ENCODE data around the gene CDK5RAP2.
"Not testable (repeated sequence)": the region's sequence is repeated elsewhere in the genome, so short reads cannot be mapped to it uniquely, and the experiment has no call there.

CDK5RAP2 gene

GRCh38 chr9:120496438-120496837 lies 83.5 kb downstream of the CDK5RAP2 start:
- H3K9ac ChIP-seq (ENCODE audit: low read depth, low read length); H3K36me3 ChIP-seq (ENCODE audit: insufficient read depth, low read length); H3K9me3 ChIP-seq (ENCODE audit: control insufficient read depth, insufficient read depth, low read length); H3K4me1 ChIP-seq (ENCODE audit: insufficient read depth, low read length): not testable (repeated sequence)

GRCh38 chr9:120490888-120491595 lies 88.9 kb downstream of the CDK5RAP2 start:
- no peak overlapping the region for H3K9ac ChIP-seq (ENCODE audit: low read depth, low read length)
- H3K36me3 ChIP-seq (ENCODE audit: insufficient read depth, low read length): no peaks in the 10 kb centered on the region
- H3K9me3 ChIP-seq (ENCODE audit: control insufficient read depth, insufficient read depth, low read length): no peaks in the 10 kb centered on the region; the same call in 1 of the 2 replicates
- no peaks in the 10 kb centered on the region; the same call in 1 of the 2 replicates for H3K4me1 ChIP-seq (ENCODE audit: insufficient read depth, low read length)

- no peak overlapping the region for H3K9ac ChIP-seq (ENCODE audit: low read depth, low read length)
- no peaks in the 10 kb centered on the region for H3K36me3 ChIP-seq (ENCODE audit: insufficient read depth, low read length)
- H3K9me3 ChIP-seq (ENCODE audit: control insufficient read depth, insufficient read depth, low read length): no peaks in the 10 kb centered on the region
- H3K4me1 ChIP-seq (ENCODE audit: insufficient read depth, low read length): peaks cover 21% of the 10 kb centered on the region
Observed at GRCh38 chr9:120486835-120487234, 93.1 kb downstream of the CDK5RAP2 start.

- Histone ChIP-seq H3K4me1 (ENCODE audit: insufficient read depth, low read length) (peaks cover 21% of the 10 kb centered on the region), H3K36me3 (ENCODE audit: insufficient read depth, low read length) (no peaks in the 10 kb centered on the region), H3K9me3 (ENCODE audit: control insufficient read depth, insufficient read depth, low read length) (no peaks in the 10 kb centered on the region), H3K9ac (ENCODE audit: low read depth, low read length) (no peak overlapping the region)
Observed at GRCh38 chr9:120486347-120486746, 93.6 kb downstream of the CDK5RAP2 start.

- H3K9ac ChIP-seq (ENCODE audit: low read depth, low read length): no peak overlapping the region
- H3K4me1 ChIP-seq (ENCODE audit: insufficient read depth, low read length): peaks cover 25% of the 10 kb centered on the region
- H3K36me3 ChIP-seq (ENCODE audit: insufficient read depth, low read length): no peaks in the 10 kb centered on the region
- H3K9me3 ChIP-seq (ENCODE audit: control insufficient read depth, insufficient read depth, low read length): no peaks in the 10 kb centered on the region
Observed at GRCh38 chr9:120485788-120486187, 94.2 kb downstream of the CDK5RAP2 start.

GRCh38 chr9:120484162-120484561 lies 95.8 kb downstream of the CDK5RAP2 start:
- Histone ChIP-seq H3K4me1 (ENCODE audit: insufficient read depth, low read length) (peaks cover 26% of the 10 kb centered on the region), H3K9ac (ENCODE audit: low read depth, low read length) (no peak overlapping the region), H3K9me3 (ENCODE audit: control insufficient read depth, insufficient read depth, low read length) (no peaks in the 10 kb centered on the region), H3K36me3 (ENCODE audit: insufficient read depth, low read length) (no peaks in the 10 kb centered on the region; the same call in 1 of the 2 replicates)

GRCh38 chr9:120482424-120483186 lies 97.4 kb downstream of the CDK5RAP2 start:
- no peaks in the 10 kb centered on the region for H3K9me3 ChIP-seq (ENCODE audit: control insufficient read depth, insufficient read depth, low read length)
- no peak overlapping the region for H3K9ac ChIP-seq (ENCODE audit: low read depth, low read length)
- peaks cover 26% of the 10 kb centered on the region for H3K4me1 ChIP-seq (ENCODE audit: insufficient read depth, low read length)
- no peaks in the 10 kb centered on the region; the same call in 1 of the 2 replicates for H3K36me3 ChIP-seq (ENCODE audit: insufficient read depth, low read length)

- peaks cover 26% of the 10 kb centered on the region for H3K4me1 ChIP-seq (ENCODE audit: insufficient read depth, low read length)
- H3K9me3 ChIP-seq (ENCODE audit: control insufficient read depth, insufficient read depth, low read length): no peaks in the 10 kb centered on the region
- no peak overlapping the region for H3K9ac ChIP-seq (ENCODE audit: low read depth, low read length)
- no peaks in the 10 kb centered on the region; the same call in 1 of the 2 replicates for H3K36me3 ChIP-seq (ENCODE audit: insufficient read depth, low read length)
Observed at GRCh38 chr9:120481846-120482245, 98.1 kb downstream of the CDK5RAP2 start.

GRCh38 chr9:120481248-120481647 lies 98.7 kb downstream of the CDK5RAP2 start:
- H3K36me3 ChIP-seq (ENCODE audit: insufficient read depth, low read length): no peaks in the 10 kb centered on the region; the same call in none of the 2 replicates
- peaks cover 26% of the 10 kb centered on the region for H3K4me1 ChIP-seq (ENCODE audit: insufficient read depth, low read length)
- no peak overlapping the region for H3K9ac ChIP-seq (ENCODE audit: low read depth, low read length)
- H3K9me3 ChIP-seq (ENCODE audit: control insufficient read depth, insufficient read depth, low read length): no peaks in the 10 kb centered on the region

GRCh38 chr9:120480707-120481106 lies 99.3 kb downstream of the CDK5RAP2 start:
- peaks cover 26% of the 10 kb centered on the region for H3K4me1 ChIP-seq (ENCODE audit: insufficient read depth, low read length)
- H3K9me3 ChIP-seq (ENCODE audit: control insufficient read depth, insufficient read depth, low read length): no peaks in the 10 kb centered on the region
- no peak overlapping the region for H3K9ac ChIP-seq (ENCODE audit: low read depth, low read length)
- H3K36me3 ChIP-seq (ENCODE audit: insufficient read depth, low read length): no peaks in the 10 kb centered on the region; the same call in none of the 2 replicates

GRCh38 chr9:120478208-120478607 lies 101.8 kb downstream of the CDK5RAP2 start:
- Histone ChIP-seq H3K4me1 (ENCODE audit: insufficient read depth, low read length) (peaks cover 16% of the 10 kb centered on the region), H3K9ac (ENCODE audit: low read depth, low read length) (no peak overlapping the region), H3K36me3 (ENCODE audit: insufficient read depth, low read length) (peaks cover 6% of the 10 kb centered on the region), H3K9me3 (ENCODE audit: control insufficient read depth, insufficient read depth, low read length) (no peaks in the 10 kb centered on the region)

- no peaks in the 10 kb centered on the region for H3K9me3 ChIP-seq (ENCODE audit: control insufficient read depth, insufficient read depth, low read length)
- peaks cover 6% of the 10 kb centered on the region for H3K36me3 ChIP-seq (ENCODE audit: insufficient read depth, low read length)
- H3K9ac ChIP-seq (ENCODE audit: low read depth, low read length): no peak overlapping the region
- H3K4me1 ChIP-seq (ENCODE audit: insufficient read depth, low read length): peaks cover 10% of the 10 kb centered on the region; the same call in 1 of the 2 replicates
Observed at GRCh38 chr9:120477534-120478001, 102.4 kb downstream of the CDK5RAP2 start.

- peaks cover 6% of the 10 kb centered on the region for H3K36me3 ChIP-seq (ENCODE audit: insufficient read depth, low read length)
- no peak overlapping the region for H3K9ac ChIP-seq (ENCODE audit: low read depth, low read length)
- no peaks in the 10 kb centered on the region for H3K4me1 ChIP-seq (ENCODE audit: insufficient read depth, low read length)
- H3K9me3 ChIP-seq (ENCODE audit: control insufficient read depth, insufficient read depth, low read length): no peaks in the 10 kb centered on the region
Observed at GRCh38 chr9:120475341-120475740, 104.6 kb downstream of the CDK5RAP2 start.

- peaks cover 6% of the 10 kb centered on the region for H3K36me3 ChIP-seq (ENCODE audit: insufficient read depth, low read length)
Observed at GRCh38 chr9:120474591-120475243, 105.2 kb downstream of the CDK5RAP2 start.

More at GRCh38 chr9:120474591-120475243, 105.2 kb downstream of the CDK5RAP2 start:
- Histone ChIP-seq H3K9me3 (ENCODE audit: control insufficient read depth, insufficient read depth, low read length) (no peaks in the 10 kb centered on the region), H3K9ac (ENCODE audit: low read depth, low read length) (no peak overlapping the region), H3K4me1 (ENCODE audit: insufficient read depth, low read length) (no peaks in the 10 kb centered on the region)

Measured in ES-I3 (cell line).